ENCODE data around the gene WAS.

The WAS gene

DNA sequence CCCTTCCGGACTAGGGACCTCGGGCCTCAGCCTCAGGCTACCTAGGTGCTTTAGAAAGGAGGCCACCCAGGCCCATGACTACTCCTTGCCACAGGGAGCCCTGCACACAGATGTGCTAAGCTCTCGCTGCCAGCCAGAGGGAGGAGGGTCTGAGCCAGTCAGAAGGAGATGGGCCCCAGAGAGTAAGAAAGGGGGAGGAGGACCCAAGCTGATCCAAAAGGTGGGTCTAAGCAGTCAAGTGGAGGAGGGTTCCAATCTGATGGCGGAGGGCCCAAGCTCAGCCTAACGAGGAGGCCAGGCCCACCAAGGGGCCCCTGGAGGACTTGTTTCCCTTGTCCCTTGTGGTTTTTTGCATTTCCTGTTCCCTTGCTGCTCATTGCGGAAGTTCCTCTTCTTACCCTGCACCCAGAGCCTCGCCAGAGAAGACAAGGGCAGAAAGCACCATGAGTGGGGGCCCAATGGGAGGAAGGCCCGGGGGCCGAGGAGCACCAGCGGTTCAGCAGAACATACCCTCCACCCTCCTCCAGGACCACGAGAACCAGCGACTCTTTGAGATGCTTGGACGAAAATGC, at the start of gene WAS:
Gene WAS (plus strand): TSS at position 389 of the 572 bp plus-strand sequence. CDS start 55 bp downstream, at position 444.
- H3K4me3 ChIP-seq (ENCODE audit: low read depth, low read length), result no peak within 1 kb of the TSS

GRCh38 chrX:48636301-48636700, 47.3 kb upstream of the WAS start:
- Histone ChIP-seq H3K4me2 (ENCODE audit: low read length) (no peak overlapping the region), H3K4me3 (ENCODE audit: low read depth, low read length) (no peak overlapping the region), H3K4me1 (no peaks in the 10 kb centered on the region), H3K36me3 (ENCODE audit: control insufficient read depth, insufficient read depth, low read length) (no peaks in the 10 kb centered on the region), H3K27me3 (ENCODE audit: control insufficient read depth, insufficient read depth, low read length) (no peaks in the 10 kb centered on the region), H2AFZ (no peak overlapping the region), H3K27ac (no peak overlapping the region), H3K79me2 (no peaks in the 10 kb centered on the region), H3K9me3 (ENCODE audit: control insufficient read depth, low read length) (no peaks in the 10 kb centered on the region), H3K9ac (no peak overlapping the region)
- no peak for TF ChIP-seq CTCF (IDR thresholded peaks at IDR 0.05)

More for the DNA sequence above, at the start of gene WAS:
- Histone ChIP-seq H3K9me3 (ENCODE audit: control insufficient read depth, low read length) (no peaks in the 10 kb centered on the region), H3K36me3 (ENCODE audit: control insufficient read depth, insufficient read depth, low read length) (no peaks in the 10 kb centered on the region), H3K4me1 (peaks cover 3% of the 10 kb centered on the region), H3K9ac (no peak within 1 kb of the TSS), H3K4me2 (ENCODE audit: low read length) (no peak within 1 kb of the TSS), H3K27me3 (ENCODE audit: control insufficient read depth, insufficient read depth, low read length) (no peaks in the 10 kb centered on the region), H3K27ac (peak within 1 kb of the TSS; percentile 15), H3K79me2 (no peaks in the 10 kb centered on the region), H2AFZ (no peak within 1 kb of the TSS)
- TF ChIP-seq CTCF (IDR thresholded peaks at IDR 0.05), result no peak

DNA sequence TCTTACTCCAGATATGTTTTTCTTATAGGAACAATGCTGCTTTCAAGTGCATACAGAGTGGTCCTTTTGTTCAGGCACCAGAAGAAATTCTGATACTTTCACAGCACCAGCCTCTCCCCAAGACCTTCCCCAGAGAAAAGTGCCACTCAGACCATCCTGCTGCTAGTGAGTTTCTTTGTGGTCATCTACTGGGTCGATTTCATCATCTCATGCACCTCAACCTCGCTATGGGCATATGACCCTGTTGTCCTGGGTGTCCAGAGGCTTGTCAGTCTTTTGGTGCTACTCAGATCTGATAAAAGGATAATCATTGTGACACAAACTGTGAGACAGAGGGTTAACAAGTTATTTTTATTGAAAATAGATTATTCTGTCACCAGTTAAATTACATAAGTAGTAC, 46.8 kb upstream of the WAS start:
- Histone ChIP-seq H3K27me3 (ENCODE audit: control insufficient read depth, insufficient read depth, low read length) (no peaks in the 10 kb centered on the region), H3K4me3 (ENCODE audit: low read depth, low read length) (no peak overlapping the region), H3K4me1 (no peaks in the 10 kb centered on the region), H3K9me3 (ENCODE audit: control insufficient read depth, low read length) (no peaks in the 10 kb centered on the region), H3K27ac (no peak overlapping the region), H3K79me2 (no peaks in the 10 kb centered on the region), H3K36me3 (ENCODE audit: control insufficient read depth, insufficient read depth, low read length) (no peaks in the 10 kb centered on the region), H3K4me2 (ENCODE audit: low read length) (no peak overlapping the region), H2AFZ (no peak overlapping the region), H3K9ac (no peak overlapping the region)
- TF ChIP-seq CTCF (IDR thresholded peaks at IDR 0.05), result no peak

GRCh38 chrX:48645669-48646068, 37.9 kb upstream of the WAS start:
- Histone ChIP-seq H3K27ac (no peak overlapping the region), H3K27me3 (ENCODE audit: control insufficient read depth, insufficient read depth, low read length) (no peaks in the 10 kb centered on the region), H3K36me3 (ENCODE audit: control insufficient read depth, insufficient read depth, low read length) (no peaks in the 10 kb centered on the region), H3K4me2 (ENCODE audit: low read length) (no peak overlapping the region), H3K4me1 (no peaks in the 10 kb centered on the region), H3K79me2 (no peaks in the 10 kb centered on the region), H2AFZ (no peak overlapping the region), H3K9ac (no peak overlapping the region), H3K9me3 (ENCODE audit: control insufficient read depth, low read length) (no peaks in the 10 kb centered on the region), H3K4me3 (ENCODE audit: low read depth, low read length) (no peak overlapping the region)
- TF ChIP-seq CTCF (IDR thresholded peaks at IDR 0.05), result no peak

DNA sequence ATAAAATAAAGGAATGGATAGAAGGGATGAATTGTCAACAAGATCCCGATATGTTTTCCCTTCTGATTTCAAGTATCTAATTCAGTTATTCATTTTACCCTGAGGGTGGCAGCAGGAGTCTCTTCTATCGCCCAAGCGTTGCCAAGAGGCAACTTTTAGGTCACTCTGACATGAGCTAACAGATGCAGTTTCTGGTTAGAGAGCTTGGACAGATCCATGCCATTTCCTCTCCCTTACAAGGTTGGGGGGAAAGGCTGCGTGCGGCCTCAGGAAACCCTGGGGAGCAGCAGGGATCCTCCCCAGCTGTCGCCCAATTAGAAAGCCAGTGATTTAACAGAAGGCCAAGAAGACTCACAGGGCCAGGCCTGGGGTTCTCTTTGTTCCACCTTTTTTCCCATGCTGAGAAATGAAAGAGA, 35.3 kb upstream of the WAS start:
- Histone ChIP-seq H3K9me3 (ENCODE audit: control insufficient read depth, low read length) (no peaks in the 10 kb centered on the region), H3K4me3 (ENCODE audit: low read depth, low read length) (no peak overlapping the region), H3K27ac (no peak overlapping the region), H2AFZ (no peak overlapping the region), H3K79me2 (no peaks in the 10 kb centered on the region), H3K27me3 (ENCODE audit: control insufficient read depth, insufficient read depth, low read length) (no peaks in the 10 kb centered on the region), H3K36me3 (ENCODE audit: control insufficient read depth, insufficient read depth, low read length) (no peaks in the 10 kb centered on the region), H3K4me1 (no peaks in the 10 kb centered on the region), H3K9ac (no peak overlapping the region), H3K4me2 (ENCODE audit: low read length) (no peak overlapping the region)
- TF ChIP-seq CTCF (IDR thresholded peaks at IDR 0.05), result peak; percentile 25

All from parathyroid adenoma (tissue), 2 donors.